GM18868 (cell line): ENCODE measurements around the gene VMP1.
"Not testable (repeated sequence)": the region's sequence is repeated elsewhere in the genome, so short reads cannot be mapped to it uniquely, and the experiment has no call there.

ENCODE experiments used
- ATAC-seq: cut with Tn5 transposase; IDR thresholded peaks from one replicate; pipeline ENCODE4 v1.9.1; 2021; ENCODE audit warnings: mild to moderate bottlenecking, moderate library complexity; ENCODE audit not compliant: unreplicated experiment

The VMP1 gene

GRCh38 chr17:59804901-59805465 lies 97.5 kb downstream of the VMP1 start:
- no peak for ATAC-seq

GRCh38 chr17:59806322-59806721 lies 98.9 kb downstream of the VMP1 start:
- not testable (repeated sequence) for ATAC-seq

- no peak for ATAC-seq
Measured at GRCh38 chr17:59807892-59808509, 100.5 kb downstream of the VMP1 start.

- no peak for ATAC-seq
Measured at GRCh38 chr17:59810894-59811153, 103.4 kb downstream of the VMP1 start.

- ATAC-seq = no peak
Measured at GRCh38 chr17:59811209-59811608, 103.8 kb downstream of the VMP1 start.

- no peak for ATAC-seq
Measured at GRCh38 chr17:59812139-59812538, 104.7 kb downstream of the VMP1 start.

- ATAC-seq = no peak
Measured at GRCh38 chr17:59814276-59814675, 106.8 kb downstream of the VMP1 start.

- no peak for ATAC-seq
Measured at GRCh38 chr17:59814685-59815084, 107.2 kb downstream of the VMP1 start.

GRCh38 chr17:59815965-59816364 lies 108.5 kb downstream of the VMP1 start:
- no peak for ATAC-seq

- no peak for ATAC-seq
Measured at GRCh38 chr17:59825533-59826322, 118.3 kb downstream of the VMP1 start.

GRCh38 chr17:59826706-59827453 lies 119.4 kb downstream of the VMP1 start:
- no peak for ATAC-seq

- ATAC-seq = no peak
Measured at GRCh38 chr17:59827721-59828477, 120.4 kb downstream of the VMP1 start.

GRCh38 chr17:59828478-59828760 lies 121.0 kb downstream of the VMP1 start:
- ATAC-seq = no peak

GRCh38 chr17:59828819-59829216 lies 121.4 kb downstream of the VMP1 start:
- ATAC-seq = not testable (repeated sequence)

GRCh38 chr17:59829217-59830006 lies 122.0 kb downstream of the VMP1 start:
- ATAC-seq = peak; percentile 70

- ATAC-seq = no peak
Measured at GRCh38 chr17:59830007-59830630, 122.7 kb downstream of the VMP1 start.

GRCh38 chr17:59830846-59831486 lies 123.5 kb downstream of the VMP1 start:
- ATAC-seq = no peak

GRCh38 chr17:59832883-59833379 lies 125.5 kb downstream of the VMP1 start:
- ATAC-seq = peak; percentile 22

GRCh38 chr17:59837308-59838051 lies 130.0 kb downstream of the VMP1 start:
- peak; percentile 75 for ATAC-seq
